Cardiac muscle cell (in vitro differentiated cells and primary cell): Measurements from ENCODE around the gene MEX3B. TPM values are rescaled to one million over a fixed set of nuclear protein-coding genes. Genes with fewer than 3 reads are reported as not detected.

Source experiments
- DNase-seq, 2 donors: peaks; one replicate each; pipeline versions ENCODE4 v3.0.0 to v3.0.0-alpha.2; 2010 to 2017; ENCODE audit warnings: low read depth in 1 of 2, low spot score in 1 of 2
- H3K27ac ChIP-seq: fragments of 200-600 bp; sonication (generic); 2 replicates; pipeline ENCODE4 v1.5.1; 2016
- H3K27me3 ChIP-seq: fragments of 200-600 bp; sonication (generic); 2 replicates; pipeline ENCODE4 v1.6.0; 2016; ENCODE audit warnings: control low read depth
- H3K36me3 ChIP-seq: fragments of 200-600 bp; sonication (generic); 2 replicates; pipeline ENCODE4 v1.5.1; 2016; ENCODE audit warnings: control low read depth
- H3K4me1 ChIP-seq: fragments of 200-600 bp; sonication (generic); 2 replicates; pipeline ENCODE4 v1.8.1; 2017; ENCODE audit warnings: low read depth, mild to moderate bottlenecking, mixed run types
- H3K4me3 ChIP-seq: fragments of 200-600 bp; sonication (generic); 2 replicates; pipeline ENCODE4 v1.5.1; 2016; ENCODE audit warnings: mild to moderate bottlenecking
- H3K9me3 ChIP-seq: fragments of 200-600 bp; sonication (generic); 2 replicates; pipeline ENCODE4 v1.5.1; 2017; ENCODE audit warnings: low read depth, mild to moderate bottlenecking, control low read depth
- CTCF ChIP-seq: IDR thresholded peaks from 2 replicates; pipeline ENCODE4 v1.5.1; 2012; ENCODE audit warnings: low read depth, mild to moderate bottlenecking, low read length
- polyA plus RNA-seq: library from polyadenylated mRNA; unstranded; fragments of >200 nt; fragmentation: Nextera tagmentation; extraction: Ambion mirVana; gene quantifications from 2 replicates; pipeline ENCODE4 v1.2.1, GENCODE V29; 2016
- total RNA-seq: library from RNA; depleted of rRNA; stranded (reverse); fragments of >200 nt; gene quantifications from 2 replicates; pipeline ENCODE4 v1.2.3, GENCODE V29; 2016

The MEX3B gene
- total and polyA plus RNA-seq, 2 experiments from 2014 or later: 3.8 to 12.4 TPM

DNA sequence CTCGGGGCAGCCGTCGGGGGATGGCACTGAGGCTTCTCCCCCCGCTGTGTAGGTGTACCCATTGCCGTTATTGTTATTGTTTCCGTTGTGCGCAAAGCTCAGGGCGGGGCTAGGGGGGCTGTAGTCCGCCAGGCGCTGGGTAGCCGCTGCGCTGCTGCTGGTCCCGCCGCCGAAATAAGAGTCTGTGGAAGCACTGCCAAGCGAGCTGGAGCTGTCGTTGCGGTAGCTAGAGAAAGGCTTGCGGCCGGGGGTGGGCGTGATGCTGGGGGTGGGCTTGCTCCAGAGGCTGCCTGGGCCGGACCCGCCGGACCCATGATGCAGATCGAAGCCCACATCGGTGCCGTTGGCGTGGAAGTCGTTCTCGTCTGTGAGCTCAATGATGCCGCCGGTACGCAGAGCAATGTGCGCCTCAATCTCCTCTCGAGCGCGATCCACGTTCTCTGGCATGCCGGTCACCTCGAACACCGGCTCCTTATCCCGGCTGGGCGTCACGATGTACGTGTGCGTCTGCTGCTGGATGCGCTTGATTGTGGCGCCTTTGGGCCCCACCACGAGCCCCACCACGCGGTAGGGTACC lies 1.9 kb downstream of the MEX3B start:
- H3K4me1 ChIP-seq: peaks cover 9% of the 10 kb centered on the region
- no peak for TF ChIP-seq CTCF
- peak overlapping the region; percentile 88 for H3K4me3 ChIP-seq
- no peaks in the 10 kb centered on the region for H3K36me3 ChIP-seq
- no peaks in the 10 kb centered on the region for H3K9me3 ChIP-seq
- DNase-seq: peak in 1 of 2 donors; percentile 20
- H3K27ac ChIP-seq: no peak overlapping the region
- peaks cover 46% of the 10 kb centered on the region for H3K27me3 ChIP-seq

DNA sequence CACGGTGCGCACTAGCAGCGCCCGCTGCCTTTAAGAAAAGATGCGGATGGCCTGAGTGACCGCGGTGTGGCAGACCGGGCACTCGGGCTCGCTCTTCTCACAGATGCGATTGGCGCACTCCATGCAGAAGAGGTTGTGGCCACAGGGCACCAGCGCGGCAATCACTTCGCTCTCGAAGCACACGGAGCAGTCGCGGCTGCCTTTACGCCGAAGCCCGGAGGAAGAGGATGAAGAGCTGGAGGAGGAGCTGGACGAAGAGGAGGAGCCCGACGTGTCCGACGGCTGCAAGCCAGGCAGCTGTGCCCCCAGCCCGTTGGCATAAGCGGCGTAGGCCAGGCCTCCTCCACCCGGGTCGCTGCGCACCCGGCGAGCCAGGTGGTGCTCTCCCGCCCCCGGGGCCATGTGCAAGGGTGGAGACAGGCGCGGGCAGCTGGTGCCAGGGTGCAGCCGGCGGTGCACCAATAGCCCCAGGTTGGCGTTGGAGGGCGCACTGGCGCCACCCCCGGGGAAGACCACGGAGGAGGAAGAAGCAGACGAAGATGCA lies 2.6 kb downstream of the MEX3B start:
- Histone ChIP-seq H3K27me3 (peaks cover 40% of the 10 kb centered on the region), H3K27ac (no peak overlapping the region), H3K4me1 (peaks cover 9% of the 10 kb centered on the region), H3K36me3 (no peaks in the 10 kb centered on the region), H3K4me3 (no peak overlapping the region), H3K9me3 (no peaks in the 10 kb centered on the region)
- DNase-seq: no peak
- no peak for TF ChIP-seq CTCF

GRCh38 chr15:82040862-82041261 lies 5.0 kb downstream of the MEX3B start:
- H3K27ac ChIP-seq: no peak overlapping the region
- H3K36me3 ChIP-seq: no peaks in the 10 kb centered on the region
- peaks cover 48% of the 10 kb centered on the region for H3K27me3 ChIP-seq
- H3K4me3 ChIP-seq: no peak overlapping the region
- TF ChIP-seq CTCF: no peak
- H3K4me1 ChIP-seq: peaks cover 9% of the 10 kb centered on the region
- DNase-seq: peak in 1 of 2 donors; percentile 24
- H3K9me3 ChIP-seq: no peaks in the 10 kb centered on the region

DNA sequence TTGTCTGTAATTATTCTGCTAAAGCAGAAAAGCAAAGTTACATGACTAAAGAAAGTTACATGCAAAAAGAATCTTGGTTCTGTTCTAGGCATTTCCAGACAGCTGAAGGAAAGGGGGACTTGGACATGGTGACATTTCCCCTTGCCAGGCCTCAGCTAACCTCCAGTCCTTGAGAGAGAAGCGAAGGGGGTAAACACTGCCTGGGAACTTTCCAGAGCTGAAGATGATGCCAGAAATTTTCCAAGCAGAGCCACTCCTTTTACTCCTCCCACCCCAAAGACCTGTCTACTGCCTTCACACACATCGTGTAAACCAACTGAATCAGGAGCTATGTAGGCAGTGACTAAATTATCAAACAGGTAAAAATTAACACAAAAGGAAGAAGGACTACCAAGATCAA lies 5.4 kb downstream of the MEX3B start:
- no peak overlapping the region for H3K4me3 ChIP-seq
- no peaks in the 10 kb centered on the region for H3K9me3 ChIP-seq
- no peak for TF ChIP-seq CTCF
- peaks cover 9% of the 10 kb centered on the region for H3K4me1 ChIP-seq
- no peak overlapping the region for H3K27ac ChIP-seq
- no peaks in the 10 kb centered on the region for H3K36me3 ChIP-seq
- no peak for DNase-seq
- peaks cover 48% of the 10 kb centered on the region for H3K27me3 ChIP-seq

GRCh38 chr15:82039871-82040270 lies 5.9 kb downstream of the MEX3B start:
- Histone ChIP-seq H3K9me3 (no peaks in the 10 kb centered on the region), H3K4me3 (no peak overlapping the region), H3K27me3 (peaks cover 48% of the 10 kb centered on the region), H3K27ac (no peak overlapping the region), H3K36me3 (no peaks in the 10 kb centered on the region), H3K4me1 (peaks cover 9% of the 10 kb centered on the region)
- DNase-seq: no peak
- TF ChIP-seq CTCF: no peak

- peaks cover 9% of the 10 kb centered on the region for H3K4me1 ChIP-seq
- H3K36me3 ChIP-seq: no peaks in the 10 kb centered on the region
- H3K27me3 ChIP-seq: peaks cover 16% of the 10 kb centered on the region
- H3K27ac ChIP-seq: no peak overlapping the region
- no peak for DNase-seq
- no peaks in the 10 kb centered on the region for H3K9me3 ChIP-seq
- H3K4me3 ChIP-seq: no peak overlapping the region
- TF ChIP-seq CTCF: no peak
Measured at GRCh38 chr15:82036461-82036860, 9.4 kb downstream of the MEX3B start.
